NCI-H2107 (cell line): ENCODE data around the gene NFIA.
"Not testable (repeated sequence)": the region's sequence is repeated elsewhere in the genome, so short reads cannot be mapped to it uniquely, and the experiment has no call there.

Experiments
- DNase-seq: peaks from one replicate; lab custom pipeline; 2025; lab: John Stamatoyannopoulos, UW

The NFIA gene

DNA sequence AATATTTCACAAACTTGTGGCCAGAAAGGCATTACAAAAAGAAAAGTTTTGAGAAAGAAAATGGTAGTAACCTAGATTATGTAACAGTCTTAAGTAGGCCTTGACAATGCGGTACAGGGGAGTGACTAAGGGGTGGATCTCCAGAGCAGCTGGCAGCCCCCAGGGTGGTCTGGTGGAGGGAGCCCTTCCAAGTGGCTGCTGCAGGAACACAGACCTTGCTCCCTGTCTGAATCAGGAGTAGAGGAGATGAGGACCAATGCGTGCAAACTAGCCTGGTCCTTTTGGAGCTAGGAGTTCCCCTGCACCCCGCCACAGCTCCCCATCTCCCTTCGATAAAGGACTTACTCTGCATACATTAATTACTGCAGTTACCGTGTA, 189.0 kb downstream of the NFIA start:
- DNase-seq: no peak

DNA sequence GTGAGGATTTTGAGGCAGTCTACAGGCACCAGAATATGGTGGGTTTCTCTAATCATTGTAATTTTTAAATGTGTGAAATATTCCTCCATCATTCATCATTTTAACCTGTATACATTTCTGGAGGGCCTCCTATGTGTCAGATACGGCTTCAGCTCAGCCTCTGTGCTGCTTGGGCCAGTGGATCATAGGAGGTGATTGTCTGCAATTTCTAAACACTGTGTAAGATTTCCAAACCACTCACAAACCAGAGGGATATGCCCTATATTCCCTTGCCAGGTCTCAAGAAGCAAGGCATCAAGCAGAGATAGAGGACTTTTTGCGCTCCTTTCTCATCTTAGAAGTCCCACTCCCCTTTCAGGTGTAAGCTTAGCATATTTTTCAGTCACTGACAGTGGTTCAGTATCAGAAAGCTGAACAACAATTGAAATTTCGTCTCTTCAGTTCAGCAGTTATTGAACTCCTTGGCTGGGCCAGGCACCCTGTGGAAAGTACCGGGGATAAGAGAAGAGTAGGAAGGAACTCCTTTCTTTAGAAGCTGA, 190.9 kb downstream of the NFIA start:
- no peak for DNase-seq

DNA sequence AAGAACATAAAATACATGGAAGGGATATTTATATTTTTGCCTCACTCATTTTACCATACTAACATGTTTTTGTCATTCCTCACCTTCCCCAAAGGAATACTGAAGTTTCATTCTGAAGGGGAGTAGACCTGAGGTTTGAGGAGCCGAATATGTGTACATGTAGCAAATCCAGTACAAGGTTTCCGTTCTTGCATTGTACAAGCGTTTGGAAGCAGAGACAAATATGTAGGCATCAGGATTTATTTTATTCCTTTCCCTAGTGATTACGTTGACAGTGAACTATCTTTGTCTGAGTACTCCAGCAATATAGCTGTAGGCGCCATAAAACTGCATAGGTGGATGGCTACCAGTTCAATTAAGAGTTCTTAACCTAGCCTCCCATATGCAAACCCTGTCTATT, 191.5 kb downstream of the NFIA start:
- DNase-seq: no peak

DNA sequence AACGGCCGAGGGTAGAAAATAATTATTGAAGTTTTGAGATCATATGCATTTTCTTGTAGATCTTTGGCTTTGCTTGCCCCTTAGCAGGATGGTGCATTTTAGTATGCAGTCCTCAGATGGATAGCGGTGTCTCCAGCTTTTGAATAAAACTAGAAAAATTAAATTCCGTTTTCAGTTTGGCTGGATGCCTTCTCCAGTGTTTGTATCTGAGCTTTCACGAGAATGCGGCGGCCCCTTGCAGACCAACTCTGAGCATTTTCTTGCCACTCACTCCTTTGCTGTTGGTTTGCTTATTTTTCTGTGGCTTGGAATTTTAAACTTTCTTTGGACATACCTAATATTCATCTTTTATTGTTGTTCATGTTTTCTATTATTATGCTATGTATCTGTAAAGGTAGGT, 192.6 kb downstream of the NFIA start:
- no peak for DNase-seq

GRCh38 chr1:61276246-61276645, 193.9 kb downstream of the NFIA start:
- no peak for DNase-seq

DNA sequence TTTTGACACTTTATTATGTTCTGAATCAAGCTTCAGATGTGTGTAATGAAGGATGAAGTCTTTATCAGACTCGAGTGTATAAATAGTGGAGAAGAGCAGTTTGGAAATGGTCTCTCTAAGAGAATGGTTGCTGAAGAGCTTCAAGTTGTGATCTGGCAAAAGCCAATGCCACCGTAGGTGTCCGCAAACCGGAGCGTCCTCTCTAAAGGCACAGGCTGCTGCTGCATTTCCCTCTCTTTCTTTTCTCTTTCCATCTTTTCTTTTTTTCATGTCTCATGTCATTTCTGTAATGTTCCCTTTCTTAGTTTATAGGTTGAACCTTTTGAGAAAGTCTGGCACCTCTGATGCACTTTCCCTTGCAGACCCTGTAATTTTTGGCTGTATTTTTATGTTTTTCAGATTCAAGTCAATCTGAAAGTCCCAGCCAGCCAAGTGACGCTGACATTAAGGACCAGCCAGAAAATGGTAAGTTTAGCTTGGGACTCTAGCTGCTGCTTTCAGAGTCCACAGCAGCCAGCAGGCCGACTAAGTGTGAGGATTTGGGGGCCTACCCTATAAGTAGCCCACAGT, 194.8 kb downstream of the NFIA start:
- DNase-seq: no peak

DNA sequence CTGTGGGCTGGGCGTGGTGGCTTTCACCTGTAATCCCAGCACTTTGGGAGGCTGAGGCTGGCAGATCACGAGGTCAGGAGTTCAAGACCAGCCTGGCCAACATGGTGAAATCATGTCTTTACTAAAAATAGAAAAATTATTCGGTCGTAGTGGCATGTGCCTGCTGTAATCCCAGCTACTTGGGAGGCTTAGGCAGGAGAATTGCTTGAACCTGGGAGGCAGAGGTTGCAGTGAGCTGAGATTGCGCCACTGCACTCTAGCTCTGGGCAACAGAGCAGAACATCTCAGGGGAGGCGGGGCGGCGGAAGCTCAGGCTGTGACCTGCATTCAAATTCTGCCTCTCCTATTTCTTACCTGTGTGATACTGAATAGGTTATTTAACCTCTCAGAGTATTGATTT, 196.1 kb downstream of the NFIA start:
- DNase-seq: not testable (repeated sequence)

DNA sequence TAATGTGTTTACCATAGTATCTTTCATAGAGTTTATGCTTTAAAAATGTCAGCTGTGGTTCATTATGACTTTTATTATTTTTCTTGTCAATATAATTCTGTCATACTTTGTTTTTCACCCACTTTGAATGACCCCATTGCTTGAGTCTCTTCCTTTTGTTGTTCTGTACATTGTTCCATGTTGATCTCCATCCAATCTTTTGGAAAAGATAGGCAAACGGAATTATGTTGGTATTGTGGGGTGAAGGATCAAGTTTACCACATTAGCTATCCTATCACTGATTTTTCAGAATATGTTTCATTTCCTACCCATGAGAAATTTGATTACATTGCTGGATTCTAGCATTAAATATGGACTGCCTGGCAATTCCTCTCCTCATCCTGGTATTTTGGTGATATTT, 196.6 kb downstream of the NFIA start:
- no peak for DNase-seq

DNA sequence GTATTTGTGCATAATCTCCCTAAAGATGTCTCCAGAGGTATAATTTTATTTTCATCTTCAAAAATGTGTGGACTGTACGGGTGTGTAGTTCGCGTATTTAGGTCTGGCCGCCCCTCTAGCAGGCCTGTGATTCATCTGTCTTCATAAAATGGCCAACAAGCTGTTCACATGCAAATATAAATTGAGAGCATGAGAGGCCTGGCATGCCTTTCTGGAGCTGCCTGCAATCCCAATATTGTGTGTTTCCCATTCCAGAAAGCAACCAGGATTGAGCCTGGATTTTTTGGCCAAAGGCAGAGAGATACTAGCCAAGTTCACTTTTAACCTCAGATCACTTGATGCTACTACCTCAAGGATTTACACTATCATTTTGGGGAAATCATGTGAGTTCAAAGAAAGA, 197.2 kb downstream of the NFIA start:
- DNase-seq: no peak

DNA sequence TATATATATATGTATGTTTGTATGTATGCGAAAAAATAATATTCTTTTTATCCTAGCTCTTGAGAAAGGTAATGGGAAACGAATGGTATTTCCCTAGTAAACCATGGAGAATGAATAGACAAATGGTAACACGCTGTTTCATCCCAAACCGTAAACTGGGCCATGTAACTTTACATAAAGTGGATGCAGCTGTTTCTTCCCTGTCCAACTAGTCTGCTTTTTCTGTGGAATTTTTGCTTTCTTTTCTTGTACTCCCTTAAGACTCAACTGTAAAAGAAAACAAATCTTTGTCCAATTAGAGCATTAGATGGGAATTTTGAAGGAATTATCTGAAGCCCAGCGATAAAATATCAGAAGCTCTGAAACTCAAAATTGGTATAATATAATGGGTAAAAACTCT, 198.1 kb downstream of the NFIA start:
- no peak for DNase-seq

GRCh38 chr1:61282387-61282786, 200.0 kb downstream of the NFIA start:
- DNase-seq: no peak

GRCh38 chr1:61284248-61284854, 202.0 kb downstream of the NFIA start:
- no peak for DNase-seq

DNA sequence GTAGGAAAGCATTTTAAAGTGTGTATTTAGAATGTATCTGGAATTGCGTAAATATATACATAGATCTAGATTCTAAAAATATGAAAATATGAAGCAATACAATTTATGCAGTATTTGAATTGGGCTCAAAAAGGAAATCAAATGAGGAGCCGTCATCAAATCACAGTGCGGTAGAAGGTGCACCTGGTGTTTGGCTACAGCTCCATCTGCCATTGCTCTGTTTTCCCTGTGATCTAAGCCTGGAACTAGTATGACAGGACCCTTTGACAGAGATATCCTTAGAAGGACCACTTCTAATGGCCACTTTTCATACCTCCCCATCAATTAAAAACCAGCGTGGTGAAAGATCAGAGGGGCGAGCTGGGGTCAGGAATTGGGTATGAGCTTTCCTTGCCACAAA, 202.6 kb downstream of the NFIA start:
- no peak for DNase-seq

DNA sequence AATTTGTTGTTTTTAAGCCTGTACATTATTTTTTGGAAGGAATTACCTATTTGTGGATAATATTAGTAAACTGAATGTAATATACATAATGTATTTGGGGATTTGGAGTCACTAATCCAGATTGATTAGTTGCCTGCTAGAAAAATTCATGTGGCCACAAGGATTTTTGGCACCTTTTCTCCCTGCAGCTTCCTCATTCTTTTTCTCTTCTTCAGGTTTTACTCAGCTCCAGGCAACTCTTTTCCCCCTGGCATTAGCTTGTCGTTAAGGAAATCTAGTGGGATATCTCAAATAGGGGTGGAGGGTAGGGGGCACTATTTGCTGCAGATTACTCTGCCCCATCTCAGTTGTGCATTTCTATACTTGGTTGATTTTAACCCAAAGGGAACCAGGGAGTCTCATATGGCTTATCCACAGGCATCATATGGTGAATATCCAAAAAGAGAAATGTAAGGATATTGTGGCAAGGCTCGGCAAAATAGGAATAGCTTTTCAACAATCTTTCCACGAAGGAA, 203.1 kb downstream of the NFIA start:
- DNase-seq: no peak

- no peak for DNase-seq
Observed at GRCh38 chr1:61287014-61287413, 204.7 kb downstream of the NFIA start.

DNA sequence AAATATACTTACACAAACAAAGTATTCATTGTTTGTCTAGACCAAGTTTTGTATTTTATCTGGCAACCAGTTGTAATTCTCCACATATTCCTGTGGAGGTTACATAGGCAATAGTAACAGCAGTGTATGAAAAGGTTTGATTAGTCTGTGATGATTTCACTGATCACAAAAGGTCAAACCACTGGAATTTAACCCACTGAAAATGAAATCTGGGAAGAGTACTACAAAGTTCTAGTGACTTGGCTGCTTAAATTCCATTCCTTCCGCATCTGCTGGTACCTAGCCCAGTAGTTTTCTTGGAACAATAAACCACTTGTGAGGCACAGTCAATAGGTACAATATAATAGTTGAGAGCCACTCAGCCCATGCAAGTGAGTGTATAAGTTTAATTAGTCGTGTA, 205.4 kb downstream of the NFIA start:
- DNase-seq: no peak

DNA sequence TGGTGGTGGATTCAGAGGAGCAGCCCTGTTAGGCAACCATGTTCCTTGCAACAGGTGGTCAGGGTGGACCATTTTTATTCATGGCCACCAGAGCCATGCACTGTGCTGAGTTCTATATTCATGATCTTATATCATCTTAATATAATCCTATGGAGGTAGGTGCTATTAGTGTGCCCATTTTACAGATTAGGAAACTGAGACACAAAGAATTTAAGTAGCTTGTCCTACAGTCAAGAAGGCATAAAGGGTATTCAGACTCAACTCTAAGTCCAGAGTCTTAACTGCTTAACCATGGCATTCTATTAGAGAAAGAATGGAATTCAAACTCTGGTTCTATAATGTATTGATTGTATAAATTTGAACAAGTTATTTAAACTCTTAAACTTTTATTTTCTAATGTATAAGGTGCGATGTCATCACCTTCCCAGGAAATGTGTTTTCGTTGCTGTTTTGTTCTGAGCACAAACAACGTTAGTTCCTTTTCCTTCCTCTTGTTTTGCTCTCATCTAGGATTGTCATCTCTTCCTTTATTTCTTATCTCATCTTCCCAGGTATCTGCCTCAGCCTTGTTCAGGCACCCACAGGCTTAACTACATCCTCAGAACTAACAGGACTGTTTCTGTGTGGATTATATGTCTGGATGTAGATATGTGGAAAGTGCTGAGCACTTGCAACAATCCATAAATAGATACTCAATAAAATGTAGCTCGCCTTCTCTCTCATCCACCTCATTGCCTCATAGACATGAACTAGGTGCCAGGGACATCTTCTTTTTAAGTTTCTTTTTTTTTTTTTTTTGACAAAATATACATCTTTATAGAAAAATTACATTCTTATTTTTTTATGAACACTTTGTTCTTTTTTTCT, 207.1 kb downstream of the NFIA start:
- no peak for DNase-seq

DNA sequence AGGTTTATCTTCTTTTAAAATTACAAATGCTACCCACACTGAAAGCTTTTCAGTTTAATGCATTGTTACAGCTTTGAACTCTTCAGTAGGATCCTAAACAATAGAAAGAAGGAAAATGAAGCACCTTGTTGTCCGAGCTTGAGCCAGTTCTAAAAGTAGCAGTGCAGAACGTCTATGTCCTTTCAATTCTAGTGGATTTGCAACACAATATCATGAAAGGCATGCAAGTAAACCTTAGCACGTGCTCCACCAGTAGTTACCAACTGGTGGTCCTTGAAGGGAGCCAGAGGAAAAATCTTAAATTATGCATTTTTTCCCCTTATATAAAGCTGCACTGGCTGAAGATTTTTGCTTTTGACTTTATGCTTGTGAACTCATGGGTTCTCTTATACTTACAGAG, 208.2 kb downstream of the NFIA start:
- no peak for DNase-seq

- no peak for DNase-seq
Observed at GRCh38 chr1:61293197-61293596, 210.8 kb downstream of the NFIA start.

- no peak for DNase-seq
Observed at GRCh38 chr1:61293986-61294504, 211.7 kb downstream of the NFIA start.

GRCh38 chr1:61294930-61295329, 212.6 kb downstream of the NFIA start:
- no peak for DNase-seq

GRCh38 chr1:61295818-61296537, 213.6 kb downstream of the NFIA start:
- DNase-seq: no peak
